HG03159 (cell line): ENCODE data around the gene MED16.

Experiments used
- ATAC-seq: cut with Tn5 transposase; IDR thresholded peaks from one replicate; pipeline ENCODE4 v1.9.1; 2021; ENCODE audit warnings: mild to moderate bottlenecking, moderate library complexity; ENCODE audit not compliant: unreplicated experiment

The MED16 gene

GRCh38 chr19:912181-913079, 19.4 kb upstream of the MED16 start:
- no peak for ATAC-seq

DNA sequence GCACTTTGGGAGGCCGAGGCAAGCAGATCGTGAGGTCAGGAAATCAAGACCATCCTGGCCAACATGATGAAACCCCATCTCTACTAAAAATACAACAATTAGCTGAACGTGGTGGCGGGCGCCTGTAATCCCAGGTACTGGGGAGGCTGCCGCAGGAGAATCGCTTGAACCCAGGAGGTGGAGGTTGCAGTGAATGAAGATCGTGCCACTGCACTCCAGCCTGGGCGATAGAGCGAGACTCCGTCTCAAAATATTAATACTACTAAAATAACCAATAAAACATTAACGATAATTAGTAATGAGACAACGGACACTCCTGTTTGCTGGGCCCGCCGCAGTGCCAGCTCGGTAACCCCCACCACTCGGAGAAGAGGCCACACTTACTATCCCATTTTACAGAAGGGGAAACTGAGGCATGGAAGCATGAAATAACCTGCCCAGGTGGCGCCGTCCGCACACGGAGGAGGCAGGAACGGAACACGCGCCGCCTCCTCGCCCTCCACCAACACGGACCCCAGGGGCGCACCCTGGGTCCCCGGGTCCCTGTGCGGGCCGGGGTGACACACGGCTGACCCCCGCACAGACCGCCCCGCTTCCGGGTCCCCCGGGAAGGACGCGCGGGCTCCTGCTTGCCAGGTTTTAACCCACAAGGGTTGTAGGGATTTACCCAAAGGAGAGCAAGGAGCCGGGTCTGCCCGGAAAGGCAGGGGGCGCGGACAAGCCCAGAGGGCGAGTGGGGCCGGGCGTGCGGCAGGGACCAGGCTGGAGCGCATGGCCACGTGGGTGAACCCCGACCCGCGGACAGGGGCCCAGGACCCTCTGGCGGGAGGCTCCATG, 18.4 kb upstream of the MED16 start:
- ATAC-seq = no peak

DNA sequence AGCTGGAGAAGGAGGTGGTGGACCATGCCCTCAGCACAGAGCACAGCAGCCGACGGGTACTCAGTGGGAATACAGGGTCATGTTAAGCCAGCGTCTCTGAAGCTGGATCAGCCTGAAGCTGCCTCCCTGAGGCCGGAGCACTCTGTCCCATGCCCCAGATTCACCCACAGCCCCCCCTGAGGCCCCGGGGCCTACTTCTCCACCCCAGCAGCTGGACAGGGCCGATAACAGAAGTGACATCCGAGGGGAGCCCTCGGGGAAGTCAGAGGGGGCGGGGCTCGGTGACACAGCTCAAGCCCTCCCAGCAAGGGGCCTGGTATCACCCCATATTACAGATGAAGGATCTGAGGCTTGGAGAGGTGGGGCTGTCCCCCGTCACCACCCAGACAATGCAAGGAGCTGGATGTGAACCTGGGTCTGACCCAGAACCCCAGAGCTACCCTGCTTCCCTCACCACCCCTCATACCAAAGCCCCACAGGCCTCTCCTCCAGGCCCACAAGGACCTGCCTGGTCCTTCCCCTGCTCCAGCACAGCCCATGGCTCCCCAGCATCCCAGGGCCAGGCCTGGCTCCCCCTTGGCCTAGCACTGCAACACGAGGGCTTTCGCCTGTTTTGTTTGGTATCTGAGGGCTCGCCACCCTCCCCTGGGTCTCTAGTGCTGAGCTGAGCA, 14.3 kb upstream of the MED16 start:
- ATAC-seq = no peak

DNA sequence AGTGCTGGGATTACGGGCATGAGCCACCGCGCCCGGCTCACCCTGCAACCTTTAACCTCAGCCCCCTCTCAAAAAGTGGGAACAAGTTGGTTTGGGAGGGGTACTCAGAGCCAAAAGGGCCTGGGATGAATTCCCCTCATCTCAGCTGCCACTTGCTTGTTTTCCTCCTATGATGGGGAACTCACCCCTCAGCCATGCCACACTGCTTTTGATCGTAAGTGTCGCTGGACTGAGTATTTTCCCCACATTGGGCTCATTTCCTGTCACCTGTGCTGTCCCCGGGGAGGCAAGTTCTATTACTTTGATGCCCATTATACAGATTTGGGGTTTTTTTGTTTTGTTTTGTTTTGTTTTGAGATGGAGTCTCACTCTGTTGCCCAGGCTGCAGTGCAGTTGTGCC, 13.5 kb upstream of the MED16 start:
- no peak for ATAC-seq

DNA sequence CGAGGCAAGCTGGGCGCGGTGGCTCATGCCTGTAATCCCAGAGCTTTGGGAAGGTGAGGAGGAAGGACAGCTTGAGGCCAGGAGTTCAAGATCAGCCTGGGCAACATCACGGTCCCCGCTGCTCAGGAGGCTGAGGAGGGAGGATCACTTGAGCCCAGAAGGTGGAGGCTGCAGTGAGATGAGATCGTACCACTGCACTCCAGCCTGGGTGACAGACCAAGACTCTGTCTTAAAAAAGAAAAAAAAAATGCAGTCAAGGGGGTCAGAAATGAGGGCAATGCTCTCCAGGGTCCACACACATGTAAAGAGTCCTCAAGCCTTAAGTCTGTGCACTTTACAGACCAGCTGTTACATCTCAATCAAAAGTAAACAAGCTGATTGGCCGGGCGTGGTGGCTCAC, 11.6 kb upstream of the MED16 start:
- ATAC-seq = no peak

- no peak for ATAC-seq
Observed at GRCh38 chr19:903266-903797, 10.3 kb upstream of the MED16 start.

DNA sequence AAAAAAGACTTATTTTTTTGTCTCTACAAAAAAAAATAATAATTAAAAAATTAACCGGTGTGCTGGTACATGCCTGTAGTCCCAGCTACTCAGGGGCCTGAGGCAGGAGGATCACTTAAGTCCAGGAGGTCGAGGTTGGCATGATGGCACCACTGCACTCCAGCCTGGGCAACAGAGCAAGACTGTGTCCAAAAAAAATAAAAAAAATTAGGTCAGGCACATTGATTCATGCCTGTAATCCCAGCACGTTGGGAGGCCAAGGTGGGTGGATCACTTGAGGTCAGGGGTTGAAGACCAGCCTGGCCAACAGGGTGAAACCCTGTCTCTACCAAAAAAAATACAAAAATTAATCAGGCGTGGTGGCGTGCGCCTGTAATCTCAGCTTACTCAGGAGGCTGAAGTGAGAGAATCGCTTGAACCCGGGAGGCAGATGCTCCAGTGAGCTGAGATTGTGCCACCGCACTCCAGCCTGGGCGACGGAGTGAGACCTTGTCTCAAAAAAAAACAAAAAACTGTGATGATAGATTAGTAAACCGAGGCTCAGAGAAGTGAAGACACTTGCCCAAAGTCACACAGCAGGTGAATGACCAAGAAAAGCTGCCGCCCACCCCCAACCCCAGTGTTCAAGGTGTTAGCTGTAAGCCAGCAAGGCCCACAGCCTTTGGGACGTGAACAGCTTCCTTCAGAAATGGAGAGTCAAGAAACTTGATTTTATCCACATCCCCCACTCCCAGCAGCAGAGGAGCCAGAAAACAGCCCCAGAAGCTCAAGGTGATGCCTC, 9.6 kb upstream of the MED16 start:
- no peak for ATAC-seq

DNA sequence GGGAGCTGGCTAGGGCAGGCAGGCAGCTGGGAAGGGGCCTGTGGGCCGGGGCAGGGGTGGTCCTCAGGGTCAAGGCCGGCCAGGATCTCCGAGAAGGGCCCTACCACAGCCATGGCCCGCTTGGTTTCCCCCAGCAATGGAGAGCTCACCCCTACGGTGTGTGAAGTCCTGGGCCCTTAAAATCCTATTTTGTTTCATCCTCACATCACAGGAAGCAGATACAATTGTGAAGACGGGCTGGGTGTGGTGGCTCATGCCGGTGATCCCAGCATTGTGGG, 9.0 kb upstream of the MED16 start:
- no peak for ATAC-seq

DNA sequence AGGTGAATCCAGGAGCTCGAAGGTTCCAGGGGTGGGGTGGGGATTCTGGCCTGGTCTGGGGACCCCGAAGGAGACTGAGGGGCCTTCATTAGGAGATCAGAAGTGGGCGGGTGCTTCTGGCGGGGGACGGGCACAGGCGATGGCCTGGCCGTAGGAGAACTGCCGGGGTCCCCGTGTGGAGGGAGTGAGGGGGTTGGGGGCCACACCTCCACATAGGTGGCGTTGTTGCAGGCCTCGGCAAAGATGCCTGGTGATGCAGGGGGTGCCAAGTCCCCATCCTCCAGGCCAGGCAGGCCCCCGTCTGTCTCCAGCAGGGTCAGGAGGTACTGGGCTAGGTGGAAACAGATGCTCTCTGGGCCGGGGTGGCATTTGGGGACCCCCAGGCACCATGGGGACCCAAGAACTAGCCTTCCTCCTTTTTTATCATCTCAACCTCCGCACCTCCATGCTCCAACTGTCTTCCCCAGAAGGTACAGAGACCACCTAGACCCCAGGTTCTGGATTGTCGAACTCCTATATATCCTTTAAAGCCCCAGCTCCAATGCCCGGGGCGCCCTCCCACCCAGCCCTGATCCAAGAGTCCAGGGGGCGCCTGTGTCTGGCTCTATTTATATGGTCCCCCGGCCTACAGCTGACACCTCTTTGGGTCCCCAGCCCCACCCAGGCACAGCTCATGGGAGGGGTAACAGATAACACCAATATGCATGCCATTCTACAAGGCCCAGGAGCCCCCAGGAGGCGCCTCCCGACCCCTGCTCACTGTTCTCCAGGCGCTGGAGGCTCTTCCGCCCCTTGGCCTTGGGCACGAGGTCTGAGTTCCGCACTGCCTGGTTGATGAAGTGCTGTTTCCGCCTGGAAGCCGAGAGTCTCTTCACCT, 8.5 kb upstream of the MED16 start:
- ATAC-seq = no peak

DNA sequence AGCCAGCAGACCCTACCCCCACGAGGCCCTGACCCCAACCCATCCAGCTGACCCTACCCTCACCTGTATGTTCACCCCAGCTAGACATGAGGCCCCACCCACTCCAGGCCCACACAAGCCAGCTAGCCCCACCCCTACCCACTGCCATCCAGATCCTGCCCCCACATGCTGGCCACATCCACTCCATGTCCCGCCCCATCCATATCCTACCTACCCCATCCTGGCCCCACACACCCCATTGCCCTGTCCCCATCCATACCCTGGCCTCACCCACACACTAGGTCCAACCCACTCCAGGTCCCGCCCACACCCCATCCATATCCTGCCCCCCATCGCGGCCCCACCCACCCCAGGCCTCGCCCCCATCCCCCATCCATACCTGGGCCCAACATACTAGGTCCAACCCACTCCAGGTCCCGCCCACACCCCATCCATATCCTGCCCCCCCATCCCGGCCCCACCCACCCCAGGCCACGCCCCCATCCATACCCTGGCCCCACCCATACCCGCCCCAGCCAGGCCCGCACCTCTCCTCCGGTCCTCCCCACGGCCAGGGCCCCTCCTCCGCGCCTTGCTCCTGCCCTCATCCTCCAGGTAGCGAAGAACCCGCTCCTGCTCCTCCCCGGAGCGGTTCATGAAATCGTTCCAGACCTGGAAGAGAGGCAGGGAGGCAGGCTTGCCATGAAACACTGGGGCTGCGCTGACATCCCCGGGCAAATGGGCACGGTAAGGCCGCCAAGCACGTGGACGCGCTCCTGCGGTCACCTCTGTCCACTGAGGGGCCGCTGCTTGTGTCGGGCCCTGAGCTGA, 7.5 kb upstream of the MED16 start:
- no peak for ATAC-seq

DNA sequence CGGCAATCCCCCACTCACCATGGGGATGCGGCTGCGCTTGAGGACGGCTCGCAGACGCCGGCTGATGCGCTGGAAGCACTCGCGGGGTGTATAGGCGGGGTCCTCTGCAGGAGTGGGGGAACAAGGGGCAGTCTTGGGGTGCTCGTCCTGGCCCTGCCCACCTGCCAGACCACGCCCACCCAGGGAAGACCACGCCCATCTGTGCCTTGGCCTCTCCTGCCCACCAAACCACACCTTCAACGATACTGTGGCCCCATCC, 7.0 kb upstream of the MED16 start:
- ATAC-seq = no peak

GRCh38 chr19:899336-900042, 6.5 kb upstream of the MED16 start:
- no peak for ATAC-seq

- ATAC-seq = no peak
Observed at GRCh38 chr19:898663-899062, 5.7 kb upstream of the MED16 start.

- no peak for ATAC-seq
Observed at GRCh38 chr19:897442-898039, 4.6 kb upstream of the MED16 start.

DNA sequence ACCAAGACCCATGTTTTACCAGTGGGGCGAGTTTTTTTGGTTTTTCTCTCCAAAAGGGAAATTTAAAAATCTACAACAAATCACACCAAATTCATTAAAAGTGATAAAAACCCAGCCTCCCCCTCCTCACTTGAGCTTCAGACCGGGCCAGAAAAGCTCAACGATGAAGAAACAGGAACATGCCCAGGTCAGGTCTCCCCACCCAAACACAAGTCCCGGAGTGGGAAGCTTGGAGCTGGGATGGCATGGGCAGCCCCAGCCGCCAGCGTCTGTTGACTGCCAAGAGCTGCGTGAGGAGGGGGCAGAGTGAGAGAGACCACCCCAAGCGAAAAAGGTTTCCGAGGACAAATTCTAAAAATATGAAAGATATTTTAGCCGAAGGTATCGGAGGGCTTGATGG, 4.0 kb upstream of the MED16 start:
- ATAC-seq = no peak

- no peak for ATAC-seq
Observed at GRCh38 chr19:896434-896833, 3.4 kb upstream of the MED16 start.

DNA sequence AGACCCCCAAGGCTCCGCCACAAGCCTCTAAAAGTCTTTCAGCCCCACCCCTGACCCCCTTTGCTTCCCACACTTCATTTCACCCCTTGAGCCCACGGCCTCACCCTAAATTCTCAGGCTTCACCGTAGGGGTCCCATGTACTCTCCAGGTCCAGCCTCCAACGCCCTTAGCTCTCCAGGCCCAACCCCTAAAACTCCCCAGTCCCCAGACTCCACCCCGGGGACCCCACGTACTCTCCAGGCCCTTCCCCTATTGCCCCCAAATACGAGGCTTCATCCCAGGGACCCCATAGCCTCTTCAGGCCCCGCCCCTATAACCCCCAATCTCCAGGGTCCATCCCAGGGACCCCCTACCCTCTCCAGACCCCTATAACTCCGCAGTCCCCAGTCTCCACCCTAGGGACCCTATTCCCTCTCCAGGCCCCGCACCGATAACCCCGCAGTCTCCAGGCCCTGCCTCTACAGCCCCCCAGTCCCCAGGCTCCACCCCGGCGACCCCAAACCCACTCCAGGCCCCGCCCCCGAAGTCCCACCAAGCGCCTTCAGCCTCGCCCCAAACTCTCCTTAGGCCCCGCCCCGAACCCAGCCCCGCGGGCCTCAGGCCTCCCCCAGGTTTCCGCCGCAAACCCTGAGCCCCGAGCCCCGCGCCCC, 619 bp downstream of the MED16 start:
- no peak for ATAC-seq
